ENCODE measurements around the gene EGF.

DNA sequence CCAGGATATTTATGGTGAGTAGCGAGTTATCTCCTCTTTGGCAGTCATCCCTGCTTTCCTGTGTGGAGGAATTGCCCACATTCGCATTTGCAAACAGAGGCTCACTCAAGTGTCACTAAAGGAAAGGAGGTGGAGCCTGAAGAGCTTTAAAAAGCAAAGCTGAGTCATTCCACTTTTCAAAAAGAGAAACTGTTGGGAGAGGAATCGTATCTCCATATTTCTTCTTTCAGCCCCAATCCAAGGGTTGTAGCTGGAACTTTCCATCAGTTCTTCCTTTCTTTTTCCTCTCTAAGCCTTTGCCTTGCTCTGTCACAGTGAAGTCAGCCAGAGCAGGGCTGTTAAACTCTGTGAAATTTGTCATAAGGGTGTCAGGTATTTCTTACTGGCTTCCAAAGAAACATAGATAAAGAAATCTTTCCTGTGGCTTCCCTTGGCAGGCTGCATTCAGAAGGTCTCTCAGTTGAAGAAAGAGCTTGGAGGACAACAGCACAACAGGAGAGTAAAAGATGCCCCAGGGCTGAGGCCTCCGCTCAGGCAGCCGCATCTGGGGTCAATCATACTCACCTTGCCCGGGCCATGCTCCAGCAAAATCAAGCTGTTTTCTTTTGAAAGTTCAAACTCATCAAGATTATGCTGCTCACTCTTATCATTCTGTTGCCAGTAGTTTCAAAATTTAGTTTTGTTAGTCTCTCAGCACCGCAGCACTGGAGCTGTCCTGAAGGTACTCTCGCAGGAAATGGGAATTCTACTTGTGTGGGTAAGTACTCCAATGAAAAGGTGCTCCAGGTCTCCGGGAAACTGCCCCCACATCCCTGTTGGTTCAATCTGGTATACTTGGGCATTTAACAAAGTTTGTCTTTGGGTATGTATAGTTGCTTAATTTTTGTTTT is at the start of gene EGF:
- TF ChIP-seq YY1 (IDR thresholded peaks at IDR 0.05; ENCODE audit: insufficient read depth, insufficient read length): no peak
- TF ChIP-seq ZNF274 (IDR thresholded peaks at IDR 0.05; ENCODE audit: low read depth, low read length): no peak
